ENCODE measurements around the gene TBKBP1.

Gene TBKBP1

GRCh38 chr17:47712330-47713023, 18.5 kb downstream of the TBKBP1 start:
- DNase-seq: no peak

- no peak for DNase-seq
Observed at GRCh38 chr17:47713980-47714700, 20.2 kb downstream of the TBKBP1 start.

GRCh38 chr17:47714773-47715396, 20.9 kb downstream of the TBKBP1 start:
- no peak for DNase-seq

- no peak for DNase-seq
Observed at GRCh38 chr17:47715669-47716325, 21.8 kb downstream of the TBKBP1 start.

- DNase-seq: no peak
Observed at GRCh38 chr17:47716375-47716774, 22.4 kb downstream of the TBKBP1 start.

- DNase-seq: no peak
Observed at GRCh38 chr17:47717261-47717697, 23.3 kb downstream of the TBKBP1 start.

GRCh38 chr17:47717979-47718621, 24.1 kb downstream of the TBKBP1 start:
- DNase-seq: no peak

- DNase-seq: no peak
Observed at GRCh38 chr17:47718634-47719405, 24.9 kb downstream of the TBKBP1 start.

- DNase-seq: no peak
Observed at GRCh38 chr17:47719411-47720152, 25.6 kb downstream of the TBKBP1 start.

- DNase-seq: no peak
Observed at GRCh38 chr17:47720196-47720595, 26.2 kb downstream of the TBKBP1 start.

GRCh38 chr17:47720754-47721533, 27.0 kb downstream of the TBKBP1 start:
- DNase-seq: peak in 1 of 58 donors; percentile 6

GRCh38 chr17:47721725-47722124, 27.8 kb downstream of the TBKBP1 start:
- no peak for DNase-seq

GRCh38 chr17:47724705-47725104, 30.7 kb downstream of the TBKBP1 start:
- no peak for DNase-seq

GRCh38 chr17:47725446-47726111, 31.6 kb downstream of the TBKBP1 start:
- DNase-seq: no peak

- no peak for DNase-seq
Observed at GRCh38 chr17:47726796-47727703, 33.1 kb downstream of the TBKBP1 start.

- DNase-seq: no peak
Observed at GRCh38 chr17:47727704-47728036, 33.7 kb downstream of the TBKBP1 start.

GRCh38 chr17:47728214-47728877, 34.4 kb downstream of the TBKBP1 start:
- no peak for DNase-seq

Measured in anterior cingulate cortex (tissue), 58 donors.